GM13976 (cell line): ENCODE results near the gene ELF2.
"Not testable (repeated sequence)": the region's sequence is repeated elsewhere in the genome, so short reads cannot be mapped to it uniquely, and the experiment has no call there.

Experiments
- DNase-seq: peaks from one replicate; pipeline ENCODE4 v3.0.0; 2012; ENCODE audit warnings: low spot score
- in situ Hi-C: fragments of 300-500 bp; cut with MboI; formaldehyde crosslinking; loops from one replicate; pipeline ENCODE4 v1.12.0; 2022; ENCODE audit warnings: low sequenced_read_pairs, mixed read lengths, inconsistent platforms; ENCODE audit not compliant: unreplicated experiment
- TF ChIP-seq, protein P1 (sequence below): IDR thresholded peaks from 2 replicates; pipeline ENCODE4 v1.5.1; 2012; ENCODE audit warnings: borderline replicate concordance, mild to moderate bottlenecking; ENCODE audit not compliant: insufficient read depth; ENCODE audit errors: extremely low read depth, missing control alignments, control extremely low read depth

ELF2 gene

GRCh38 chr4:139177049-139177868 lies at the start of gene ELF2:
ELF2 (minus strand) TSS chr4:139177218; CDS start chr4:139137701, 39,517 bp downstream.
- in situ Hi-C loops, result no loop called here
- TF ChIP-seq, protein P1, sequence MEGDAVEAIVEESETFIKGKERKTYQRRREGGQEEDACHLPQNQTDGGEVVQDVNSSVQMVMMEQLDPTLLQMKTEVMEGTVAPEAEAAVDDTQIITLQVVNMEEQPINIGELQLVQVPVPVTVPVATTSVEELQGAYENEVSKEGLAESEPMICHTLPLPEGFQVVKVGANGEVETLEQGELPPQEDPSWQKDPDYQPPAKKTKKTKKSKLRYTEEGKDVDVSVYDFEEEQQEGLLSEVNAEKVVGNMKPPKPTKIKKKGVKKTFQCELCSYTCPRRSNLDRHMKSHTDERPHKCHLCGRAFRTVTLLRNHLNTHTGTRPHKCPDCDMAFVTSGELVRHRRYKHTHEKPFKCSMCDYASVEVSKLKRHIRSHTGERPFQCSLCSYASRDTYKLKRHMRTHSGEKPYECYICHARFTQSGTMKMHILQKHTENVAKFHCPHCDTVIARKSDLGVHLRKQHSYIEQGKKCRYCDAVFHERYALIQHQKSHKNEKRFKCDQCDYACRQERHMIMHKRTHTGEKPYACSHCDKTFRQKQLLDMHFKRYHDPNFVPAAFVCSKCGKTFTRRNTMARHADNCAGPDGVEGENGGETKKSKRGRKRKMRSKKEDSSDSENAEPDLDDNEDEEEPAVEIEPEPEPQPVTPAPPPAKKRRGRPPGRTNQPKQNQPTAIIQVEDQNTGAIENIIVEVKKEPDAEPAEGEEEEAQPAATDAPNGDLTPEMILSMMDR, result no peak
- DNase-seq, result peak; percentile 93

GRCh38 chr4:139223682-139224317 lies 46.8 kb upstream of the ELF2 start:
- no peak for DNase-seq
- in situ Hi-C loops, result no loop called here
- TF ChIP-seq, protein P1, result no peak

GRCh38 chr4:139222215-139222614 lies 45.2 kb upstream of the ELF2 start:
- TF ChIP-seq, protein P1, result no peak
- in situ Hi-C loops, result no loop called here

DNA sequence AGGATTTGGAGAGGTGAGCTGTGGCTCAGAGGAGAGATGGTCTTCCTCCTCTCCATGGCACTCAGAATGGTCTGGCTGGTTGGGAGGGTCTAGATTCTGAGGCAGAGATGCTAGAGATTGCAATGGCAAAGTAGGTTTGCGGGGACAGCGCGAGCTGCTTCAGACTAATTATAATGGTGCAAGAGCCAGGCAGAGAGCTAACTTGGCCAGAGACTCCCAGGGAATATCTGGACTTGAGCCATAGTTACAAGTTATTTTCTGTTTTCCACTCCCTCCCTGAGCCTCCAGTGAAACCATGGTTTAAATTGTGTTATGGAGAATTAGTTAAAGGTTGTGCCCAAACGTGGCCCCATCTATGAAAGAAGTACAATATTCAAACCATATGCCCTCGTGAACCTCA lies 44.7 kb upstream of the ELF2 start:
- TF ChIP-seq, protein P1, result no peak
- in situ Hi-C loops, result no loop called here
- DNase-seq, result no peak

More at GRCh38 chr4:139222215-139222614, 45.2 kb upstream of the ELF2 start:
- DNase-seq, result no peak

GRCh38 chr4:139219450-139220055 lies 42.5 kb upstream of the ELF2 start:
- no peak for DNase-seq
- in situ Hi-C loops, result no loop called here
- TF ChIP-seq, protein P1, result no peak

DNA sequence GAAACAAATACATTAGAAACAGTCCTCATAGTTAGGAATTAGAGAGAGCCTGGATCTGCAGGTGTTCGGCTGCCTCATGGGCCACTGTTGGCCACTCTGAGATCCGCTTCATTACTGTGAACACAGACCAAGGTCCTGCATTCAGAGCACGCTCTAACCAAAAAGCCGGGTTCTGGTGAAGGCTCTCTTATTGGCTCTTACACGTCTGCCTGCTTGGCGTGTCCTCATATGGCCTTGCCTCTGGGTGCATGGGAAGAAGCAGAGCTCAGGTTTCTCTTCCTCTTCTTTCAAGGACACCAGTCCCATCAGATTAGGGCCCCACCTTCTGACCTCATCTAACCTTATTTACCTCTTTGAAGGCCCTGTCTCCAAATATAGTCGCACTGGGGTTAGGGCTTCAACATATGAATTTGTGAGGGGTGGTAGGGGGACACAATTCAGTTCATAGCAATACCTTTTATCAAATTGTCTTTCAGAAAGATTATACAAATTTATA lies 37.1 kb upstream of the ELF2 start:
- peak; percentile 75 for DNase-seq
- in situ Hi-C loops, result no loop called here
- TF ChIP-seq, protein P1, result no peak

DNA sequence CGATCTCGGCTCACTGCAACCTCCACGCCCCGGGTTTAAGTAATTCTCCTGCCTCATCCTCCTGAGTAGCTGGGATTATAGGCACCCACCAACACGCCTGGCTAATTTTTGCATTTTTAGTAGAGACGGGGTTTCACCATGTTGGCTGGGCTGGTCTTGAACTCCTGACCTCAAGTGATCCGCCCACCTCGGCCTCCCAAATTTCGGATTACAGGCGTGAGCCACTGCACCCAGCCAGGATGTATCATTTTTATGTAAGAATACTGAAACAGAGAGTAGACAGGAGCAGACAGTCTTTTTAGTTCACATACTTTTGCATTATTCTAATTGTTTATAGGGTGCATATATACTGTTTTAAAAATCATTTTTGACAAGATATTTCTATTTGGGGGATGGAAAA lies 36.6 kb upstream of the ELF2 start:
- DNase-seq, in situ Hi-C loops: not testable (repeated sequence)
